Esophagus mucosa (tissue), 1 donor: ENCODE results near the gene CD200R1. TPM values are rescaled to one million over a fixed set of nuclear protein-coding genes. Genes with fewer than 3 reads are reported as not detected.
"Not testable (repeated sequence)": the region's sequence is repeated elsewhere in the genome, so short reads cannot be mapped to it uniquely, and the experiment has no call there.

ENCODE experiments used
- ATAC-seq: fragments of 200-7000 bp; cut with Tn5 transposase; one replicate; pipeline ENCODE4 v1.9.1; 2020
- total RNA-seq: library from RNA; stranded (reverse); gene quantifications from one replicate; pipeline ENCODE4 v1.2.4, GENCODE V29; 2023
- donor health status: DM: yes; HTN: yes; CAD: no.

CD200R1 gene
- total RNA-seq, 1 donor from 2014 or later, result 2.9 TPM

- peak; percentile 44 for ATAC-seq
Measured at GRCh38 chr3:112973325-112974177, 1.4 kb downstream of the CD200R1 start.

GRCh38 chr3:112972158-112972557, 2.7 kb downstream of the CD200R1 start:
- ATAC-seq, result no peak

GRCh38 chr3:112967828-112968227, 7.1 kb downstream of the CD200R1 start:
- no peak for ATAC-seq

GRCh38 chr3:112967425-112967824, 7.5 kb downstream of the CD200R1 start:
- ATAC-seq, result no peak

- ATAC-seq, result no peak
Measured at GRCh38 chr3:112966633-112967032, 8.3 kb downstream of the CD200R1 start.

- no peak for ATAC-seq
Measured at GRCh38 chr3:112965656-112966055, 9.2 kb downstream of the CD200R1 start.

GRCh38 chr3:112963683-112964082, 11.2 kb downstream of the CD200R1 start:
- ATAC-seq, result no peak

GRCh38 chr3:112958811-112959560, 15.9 kb downstream of the CD200R1 start:
- ATAC-seq, result no peak

- ATAC-seq, result no peak
Measured at GRCh38 chr3:112956351-112956750, 18.6 kb downstream of the CD200R1 start.

GRCh38 chr3:112948346-112948838, 26.5 kb downstream of the CD200R1 start:
- no peak for ATAC-seq

GRCh38 chr3:112931736-112932521, 43.0 kb downstream of the CD200R1 start:
- no peak for ATAC-seq

- ATAC-seq, result no peak
Measured at GRCh38 chr3:112930771-112931170, 44.1 kb downstream of the CD200R1 start.

GRCh38 chr3:112925969-112926368, 48.9 kb downstream of the CD200R1 start:
- ATAC-seq, result no peak

- no peak for ATAC-seq
Measured at GRCh38 chr3:112925560-112925959, 49.3 kb downstream of the CD200R1 start.

- not testable (repeated sequence) for ATAC-seq
Measured at GRCh38 chr3:112919541-112919940, 55.4 kb downstream of the CD200R1 start.

GRCh38 chr3:112908252-112908651, 66.7 kb downstream of the CD200R1 start:
- no peak for ATAC-seq

- no peak for ATAC-seq
Measured at GRCh38 chr3:112904786-112905185, 70.1 kb downstream of the CD200R1 start.

- ATAC-seq, result no peak
Measured at GRCh38 chr3:112900113-112900512, 74.8 kb downstream of the CD200R1 start.

- no peak for ATAC-seq
Measured at GRCh38 chr3:112897791-112898190, 77.1 kb downstream of the CD200R1 start.

- ATAC-seq, result no peak
Measured at GRCh38 chr3:112894258-112894657, 80.6 kb downstream of the CD200R1 start.

GRCh38 chr3:112889357-112889756, 85.5 kb downstream of the CD200R1 start:
- ATAC-seq, result no peak

GRCh38 chr3:112888381-112889085, 86.4 kb downstream of the CD200R1 start:
- ATAC-seq, result no peak
